Tibial nerve (tissue), 4 donors: ENCODE data around the gene KLRD1. TPM values are rescaled to one million over a fixed set of nuclear protein-coding genes. Genes with fewer than 3 reads are reported as not detected.
"Not testable (repeated sequence)": the region's sequence is repeated elsewhere in the genome, so short reads cannot be mapped to it uniquely, and the experiment has no call there.

Experiments used
- DNase-seq, 2 donors: peaks; one replicate each; pipeline ENCODE4 v3.0.0-alpha.2; 2019; ENCODE audit warnings: low spot score in 2 of 2
- H3K27ac ChIP-seq, 4 donors: fragments of 200-600 bp; sonication (generic) in 3 of 4; one replicate each; pipeline ENCODE4 v1.5.1; 2017 to 2019; ENCODE audit warnings: mild to moderate bottlenecking in 1 of 4
- H3K27me3 ChIP-seq, 2 donors: fragments of 200-600 bp; sonication (generic) in 1 of 2; one replicate each; pipeline versions ENCODE4 v1.5.1 to v1.6.0; 2017 to 2019
- H3K36me3 ChIP-seq, 3 donors: fragments of 200-600 bp; sonication (generic); one replicate each; pipeline ENCODE4 v1.5.1; 2018 to 2019
- H3K4me1 ChIP-seq, 4 donors: fragments of 200-600 bp; sonication (generic) in 3 of 4; one replicate each; pipeline ENCODE4 v1.5.1; 2017 to 2019
- H3K4me3 ChIP-seq, 4 donors: fragments of 200-600 bp; sonication (generic) in 3 of 4; one replicate each; pipeline ENCODE4 v1.5.1; 2017 to 2019; ENCODE audit warnings: mild to moderate bottlenecking in 1 of 4, moderate library complexity in 1 of 4
- H3K9me3 ChIP-seq, 4 donors: fragments of 200-600 bp; sonication (generic) in 3 of 4; one replicate each; pipeline ENCODE4 v1.5.1; 2017 to 2019
- CTCF ChIP-seq, 5 experiments: fragments of 200-600 bp in 3 of 5; fragments of 450-650 bp in 2 of 5; sonication (generic) in 3 of 5; IDR thresholded peaks; one replicate each; pipeline ENCODE4 v1.5.1; 2016 to 2019; ENCODE audit warnings: antibody characterized with exemption in 5 of 5, mild to moderate bottlenecking in 3 of 5, moderate library complexity in 2 of 5
- EP300 ChIP-seq, 2 donors: sonication (generic); formaldehyde crosslinking; IDR thresholded peaks; one replicate each; pipeline ENCODE4 v1.6.1; 2017; ENCODE audit warnings: antibody characterized with exemption in 2 of 2, mild to moderate bottlenecking in 1 of 2
- POLR2A ChIP-seq, 2 donors: fragments of 450-650 bp; IDR thresholded peaks; one replicate each; pipeline ENCODE4 v1.6.1; 2017; ENCODE audit warnings: antibody characterized with exemption in 2 of 2, mild to moderate bottlenecking in 2 of 2, moderate library complexity in 2 of 2
- WGBS, 2 donors: methylation state at CpG; one replicate each; pipeline ENCODE4 v1.1.5; 2018; 5-methylcytosine and 5-hydroxymethylcytosine counted together
- total RNA-seq, 4 donors: library from RNA; depleted of rRNA; stranded (reverse); fragments of >200 nt; gene quantifications; one replicate each; pipeline ENCODE4 v1.1.0, GENCODE V29; 2016

Gene KLRD1
- total RNA-seq, 4 donors from 2014 or later, result 0.90 to 2.4 (median 1.4) TPM

- Histone ChIP-seq H3K4me1 (peaks cover 0 to 49% (median 9%) of the 10 kb centered on the region in 4 donors), H3K4me3 (peak overlapping the region; percentile 51 to 63 (median 58)), H3K36me3 (no peaks in the 10 kb centered on the region), H3K27ac (peak overlapping the region; percentile 85 to 97 (median 92)), H3K9me3 (peaks cover 0 to 9% (median 0%) of the 10 kb centered on the region in 4 donors), H3K27me3 (no peaks in the 10 kb centered on the region)
- TF ChIP-seq POLR2A (IDR thresholded peaks at IDR 0.05) (peak in 1 of 2 donors; percentile 41), CTCF (IDR thresholded peaks at IDR 0.05) (peak in 1 of 5 experiments; percentile 9), EP300 (IDR thresholded peaks at IDR 0.05) (peak in 1 of 2 donors; percentile 54)
- 0 to 2% methylated on average over 14 to 19 of the region's 19 CpGs for WGBS, 2 donors
- peak in 1 of 2 donors; percentile 57 for DNase-seq
These were observed 56.5 kb downstream of the KLRD1 start for GRCh38 chr12:10363914-10364814.

GRCh38 chr12:10364815-10365622, 57.3 kb downstream of the KLRD1 start:
- WGBS, 2 donors, result 0 to 1% methylated on average over 15 of the region's 15 CpGs
- DNase-seq, result peak in 1 of 2 donors; percentile 71
- Histone ChIP-seq H3K9me3 (peaks cover 0 to 9% (median 0%) of the 10 kb centered on the region in 4 donors), H3K27me3 (no peaks in the 10 kb centered on the region), H3K4me3 (peak overlapping the region; percentile 51 to 63 (median 58)), H3K4me1 (peaks cover 0 to 49% (median 11%) of the 10 kb centered on the region in 4 donors), H3K27ac (peak overlapping the region; percentile 85 to 97 (median 92)), H3K36me3 (no peaks in the 10 kb centered on the region)
- TF ChIP-seq CTCF (IDR thresholded peaks at IDR 0.05) (no peak), POLR2A (IDR thresholded peaks at IDR 0.05) (peak in 1 of 2 donors; percentile 33), EP300 (IDR thresholded peaks at IDR 0.05) (peak in 1 of 2 donors; percentile 83)

GRCh38 chr12:10365696-10366405, 58.2 kb downstream of the KLRD1 start:
- TF ChIP-seq CTCF (IDR thresholded peaks at IDR 0.05) (peak in 2 of 5 experiments; percentile 6 to 26), EP300 (IDR thresholded peaks at IDR 0.05) (no peak)
- peaks cover 0 to 9% (median 0%) of the 10 kb centered on the region in 4 donors for H3K9me3 ChIP-seq
- peaks cover 0 to 49% (median 11%) of the 10 kb centered on the region in 4 donors for H3K4me1 ChIP-seq
- H3K27ac ChIP-seq, result peak overlapping the region; percentile 85 to 97 (median 92)
- H3K27me3 ChIP-seq, result no peaks in the 10 kb centered on the region
- WGBS, 2 donors, result 16% methylated on average over 6 of the region's 6 CpGs
- H3K36me3 ChIP-seq, result no peaks in the 10 kb centered on the region
- DNase-seq, result no peak
- H3K4me3 ChIP-seq, result peak overlapping the region; percentile 51 to 63 (median 58)

- Histone ChIP-seq H3K4me1 (peaks cover 0 to 40% (median 11%) of the 10 kb centered on the region in 4 donors), H3K9me3 (peaks cover 0 to 9% (median 0%) of the 10 kb centered on the region in 4 donors), H3K27me3 (no peaks in the 10 kb centered on the region), H3K4me3 (no peak overlapping the region), H3K36me3 (no peaks in the 10 kb centered on the region), H3K27ac (peak overlapping the region; percentile 85 to 97 (median 92))
- TF ChIP-seq CTCF (IDR thresholded peaks at IDR 0.05), result peak in 2 of 5 experiments; percentile 10 to 27
- TF ChIP-seq POLR2A (IDR thresholded peaks at IDR 0.05), result no peak
- DNase-seq, result no peak
These were observed 59.2 kb downstream of the KLRD1 start for GRCh38 chr12:10366875-10367274.

GRCh38 chr12:10367714-10368113, 60.0 kb downstream of the KLRD1 start:
- H3K9me3 ChIP-seq, DNase-seq, H3K27me3 ChIP-seq, H3K36me3 ChIP-seq, H3K4me3 ChIP-seq: not testable (repeated sequence)
- H3K4me1 ChIP-seq, result peaks cover 0 to 40% (median 11%) of the 10 kb centered on the region in 4 donors
- WGBS, 2 donors, result 52 to 58% methylated on average over 4 of the region's 4 CpGs
- H3K27ac ChIP-seq, result peak overlapping the region in 2 of 4 donors; percentile 91 to 97
